Mesenchymal stem cell (in vitro differentiated cells and primary cell): Measurements from ENCODE around the gene MFRP.

ENCODE experiments used
- DNase-seq: peaks from one replicate; pipeline ENCODE4 v3.0.0-alpha.2; 2013
- H2AFZ ChIP-seq: one replicate; pipeline ENCODE4 v1.6.1; 2013; ENCODE audit warnings: low read depth, mild to moderate bottlenecking, control low read depth, inconsistent platforms, low read length, moderate library complexity
- H2AK5ac ChIP-seq: 2 replicates; pipeline ENCODE4 v1.6.1; 2013; ENCODE audit warnings: low read length, moderate library complexity, mild to moderate bottlenecking, inconsistent platforms; ENCODE audit not compliant: severe bottlenecking
- H2BK120ac ChIP-seq: one replicate; pipeline ENCODE4 v1.6.1; 2013; ENCODE audit warnings: low read depth, mild to moderate bottlenecking, inconsistent platforms, low read length, moderate library complexity
- H2BK12ac ChIP-seq, 2 experiments: one replicate each; pipeline ENCODE4 v1.6.1; 2013; ENCODE audit warnings: inconsistent platforms in 2 of 2, low read length in 2 of 2, mild to moderate bottlenecking in 2 of 2, moderate library complexity in 2 of 2, control low read depth in 1 of 2
- H2BK15ac ChIP-seq: one replicate; pipeline ENCODE4 v1.6.1; 2013; ENCODE audit warnings: mild to moderate bottlenecking, low read depth, inconsistent platforms; ENCODE audit not compliant: poor library complexity, severe bottlenecking
- H2BK5ac ChIP-seq: 2 replicates; pipeline ENCODE4 v1.6.1; 2013; ENCODE audit warnings: low read depth, mild to moderate bottlenecking, low read length, control low read depth, inconsistent platforms; ENCODE audit not compliant: poor library complexity, severe bottlenecking
- H3K14ac ChIP-seq, 2 experiments: one replicate each; pipeline ENCODE4 v1.6.1; 2013; ENCODE audit warnings: inconsistent platforms in 2 of 2, low read length in 2 of 2, control low read depth in 1 of 2, mild to moderate bottlenecking in 1 of 2, moderate library complexity in 1 of 2
- H3K18ac ChIP-seq, 2 experiments: one replicate each; pipeline ENCODE4 v1.6.1; 2013; ENCODE audit warnings: inconsistent platforms in 2 of 2, low read length in 2 of 2, control low read depth in 1 of 2, low read depth in 1 of 2, mild to moderate bottlenecking in 1 of 2
- H3K23ac ChIP-seq, 2 experiments: one replicate each; pipeline ENCODE4 v1.6.1; 2013; ENCODE audit warnings: inconsistent platforms in 2 of 2, low read length in 2 of 2, mild to moderate bottlenecking in 2 of 2, moderate library complexity in 2 of 2, control low read depth in 1 of 2
- H3K27ac ChIP-seq: 2 replicates; pipeline ENCODE4 v1.5.1; 2013; ENCODE audit warnings: mild to moderate bottlenecking, moderate library complexity, low read length, control low read depth, inconsistent platforms; ENCODE audit not compliant: poor library complexity, severe bottlenecking
- H3K27me3 ChIP-seq, 2 experiments: 2 replicates each; pipeline versions ENCODE4 v1.6.1 to v1.7.0; 2013; ENCODE audit warnings: low read length in 2 of 2, mild to moderate bottlenecking in 2 of 2, moderate library complexity in 2 of 2, control low read depth in 1 of 2, inconsistent platforms in 1 of 2; ENCODE audit not compliant: control insufficient read depth in 1 of 2, insufficient read depth in 1 of 2
- H3K36me3 ChIP-seq, 2 experiments: 2 replicates each; pipeline versions ENCODE4 v1.6.1 to v1.7.0; 2013; ENCODE audit warnings: low read length in 2 of 2, control low read depth in 1 of 2, inconsistent platforms in 1 of 2, low read depth in 1 of 2, mild to moderate bottlenecking in 1 of 2; ENCODE audit not compliant: insufficient read depth in 2 of 2, control insufficient read depth in 1 of 2
- H3K4ac ChIP-seq, 2 experiments: one replicate each; pipeline ENCODE4 v1.6.1; 2013; ENCODE audit warnings: inconsistent platforms in 2 of 2, low read length in 2 of 2, mild to moderate bottlenecking in 2 of 2, moderate library complexity in 2 of 2, control low read depth in 1 of 2, low read depth in 1 of 2
- H3K4me1 ChIP-seq: 2 replicates; pipeline ENCODE4 v1.6.1; 2013; ENCODE audit warnings: low read depth, low read length, control low read depth; ENCODE audit not compliant: control insufficient read depth, insufficient read depth
- H3K4me2 ChIP-seq: 2 replicates; pipeline ENCODE4 v1.6.1; 2013; ENCODE audit warnings: low read length, mild to moderate bottlenecking, inconsistent platforms; ENCODE audit not compliant: poor library complexity, severe bottlenecking
- H3K4me3 ChIP-seq, 2 experiments: 2 replicates each; pipeline versions ENCODE4 v1.5.1 to v1.7.0; 2013; ENCODE audit warnings: low read length in 2 of 2, mild to moderate bottlenecking in 2 of 2, control low read depth in 1 of 2, low read depth in 1 of 2; ENCODE audit not compliant: insufficient read depth in 1 of 2
- H3K79me1 ChIP-seq: replicated peaks from 2 replicates; pipeline ENCODE4 v1.6.1; 2013; ENCODE audit warnings: mild to moderate bottlenecking, control low read depth, low read length, inconsistent platforms; ENCODE audit not compliant: poor library complexity, severe bottlenecking
- H3K9ac ChIP-seq: 2 replicates; pipeline ENCODE4 v1.7.0; 2013; ENCODE audit warnings: mild to moderate bottlenecking, low read length, moderate library complexity
- H3K9me3 ChIP-seq: 2 replicates; pipeline ENCODE4 v1.7.0; 2013; ENCODE audit warnings: mild to moderate bottlenecking, low read length; ENCODE audit not compliant: control insufficient read depth
- H4K8ac ChIP-seq: one replicate; pipeline ENCODE4 v1.6.1; 2013; ENCODE audit warnings: inconsistent platforms, mild to moderate bottlenecking, low read length, moderate library complexity
- H4K91ac ChIP-seq: one replicate; pipeline ENCODE4 v1.6.1; 2013; ENCODE audit warnings: mild to moderate bottlenecking, low read length, inconsistent platforms
- WGBS: methylation state at CpG from one replicate; pipeline ENCODE4 v1.1.7; 2013; ENCODE audit warnings: mixed read lengths; 5-methylcytosine and 5-hydroxymethylcytosine counted together

The MFRP gene

GRCh38 chr11:119335655-119336543 is 10.6 kb downstream of the MFRP start:
- peaks cover 30% of the 10 kb centered on the region for H3K79me1 ChIP-seq
- no peak overlapping the region for H3K23ac ChIP-seq
- H4K91ac ChIP-seq = peak overlapping the region; percentile 64
- H2AFZ ChIP-seq = no peak overlapping the region
- no peak overlapping the region for H3K4me2 ChIP-seq
- H3K36me3 ChIP-seq = peaks cover 15 to 17% of the 10 kb centered on the region in 2 experiments
- H3K27me3 ChIP-seq = peaks cover 0 to 16% of the 10 kb centered on the region in 2 experiments
- H2BK120ac ChIP-seq = no peak overlapping the region
- no peaks in the 10 kb centered on the region for H3K9me3 ChIP-seq
- no peak overlapping the region for H2AK5ac ChIP-seq
- H3K9ac ChIP-seq = peak overlapping the region; percentile 93
- no peak overlapping the region for H4K8ac ChIP-seq
- H3K4ac ChIP-seq = no peak overlapping the region
- peak overlapping the region in 1 of 2 experiments; percentile 94 for H3K4me3 ChIP-seq
- H2BK15ac ChIP-seq = no peak overlapping the region
- WGBS = 95% methylated on average over 30 of the region's 30 CpGs
- no peak overlapping the region for H3K14ac ChIP-seq
- no peak overlapping the region for H2BK5ac ChIP-seq
- no peak overlapping the region for H3K27ac ChIP-seq
- H2BK12ac ChIP-seq = no peak overlapping the region
- H3K4me1 ChIP-seq = peaks cover 39% of the 10 kb centered on the region
- no peak for DNase-seq
- no peak overlapping the region for H3K18ac ChIP-seq

DNA sequence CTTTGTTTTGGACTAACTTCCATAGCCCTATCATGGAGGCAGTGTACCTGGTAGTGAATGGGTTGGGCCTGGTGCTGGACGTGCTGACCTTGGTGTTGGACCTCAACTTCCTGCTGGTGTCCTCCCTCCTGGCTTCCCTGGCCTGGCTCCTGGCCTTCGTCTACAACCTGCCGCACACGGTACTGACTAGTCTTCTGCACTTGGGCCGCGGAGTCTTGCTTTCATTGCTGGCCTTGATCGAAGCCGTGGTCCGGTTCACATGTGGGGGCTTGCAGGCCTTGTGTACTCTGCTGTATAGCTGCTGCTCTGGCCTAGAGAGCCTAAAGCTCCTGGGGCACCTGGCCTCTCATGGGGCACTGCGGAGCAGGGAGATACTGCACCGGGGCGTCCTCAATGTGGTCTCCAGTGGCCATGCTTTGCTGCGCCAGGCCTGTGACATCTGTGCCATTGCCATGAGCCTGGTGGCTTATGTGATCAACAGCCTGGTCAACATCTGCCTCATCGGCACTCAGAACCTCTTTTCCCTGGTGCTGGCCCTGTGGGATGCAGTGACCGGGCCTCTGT is 11.3 kb downstream of the MFRP start:
- H4K8ac ChIP-seq = no peak overlapping the region
- no peak overlapping the region for H2AFZ ChIP-seq
- peak overlapping the region; percentile 93 for H3K9ac ChIP-seq
- H2AK5ac ChIP-seq = no peak overlapping the region
- no peaks in the 10 kb centered on the region for H3K9me3 ChIP-seq
- peaks cover 0 to 15% of the 10 kb centered on the region in 2 experiments for H3K27me3 ChIP-seq
- no peak overlapping the region for H3K27ac ChIP-seq
- H3K18ac ChIP-seq = no peak overlapping the region
- H2BK12ac ChIP-seq = peak overlapping the region in 1 of 2 experiments; percentile 12
- WGBS = 82% methylated on average over 15 of the region's 15 CpGs
- H3K23ac ChIP-seq = no peak overlapping the region
- H3K79me1 ChIP-seq = peaks cover 30% of the 10 kb centered on the region
- H3K4me3 ChIP-seq = peak overlapping the region; percentile 30 to 94
- no peak overlapping the region for H3K4ac ChIP-seq
- H3K4me2 ChIP-seq = peak overlapping the region; percentile 69
- H3K14ac ChIP-seq = no peak overlapping the region
- peaks cover 15 to 17% of the 10 kb centered on the region in 2 experiments for H3K36me3 ChIP-seq
- no peak for DNase-seq
- peaks cover 34% of the 10 kb centered on the region for H3K4me1 ChIP-seq
- H2BK120ac ChIP-seq = no peak overlapping the region
- no peak overlapping the region for H4K91ac ChIP-seq
- no peak overlapping the region for H2BK5ac ChIP-seq
- no peak overlapping the region for H2BK15ac ChIP-seq

DNA sequence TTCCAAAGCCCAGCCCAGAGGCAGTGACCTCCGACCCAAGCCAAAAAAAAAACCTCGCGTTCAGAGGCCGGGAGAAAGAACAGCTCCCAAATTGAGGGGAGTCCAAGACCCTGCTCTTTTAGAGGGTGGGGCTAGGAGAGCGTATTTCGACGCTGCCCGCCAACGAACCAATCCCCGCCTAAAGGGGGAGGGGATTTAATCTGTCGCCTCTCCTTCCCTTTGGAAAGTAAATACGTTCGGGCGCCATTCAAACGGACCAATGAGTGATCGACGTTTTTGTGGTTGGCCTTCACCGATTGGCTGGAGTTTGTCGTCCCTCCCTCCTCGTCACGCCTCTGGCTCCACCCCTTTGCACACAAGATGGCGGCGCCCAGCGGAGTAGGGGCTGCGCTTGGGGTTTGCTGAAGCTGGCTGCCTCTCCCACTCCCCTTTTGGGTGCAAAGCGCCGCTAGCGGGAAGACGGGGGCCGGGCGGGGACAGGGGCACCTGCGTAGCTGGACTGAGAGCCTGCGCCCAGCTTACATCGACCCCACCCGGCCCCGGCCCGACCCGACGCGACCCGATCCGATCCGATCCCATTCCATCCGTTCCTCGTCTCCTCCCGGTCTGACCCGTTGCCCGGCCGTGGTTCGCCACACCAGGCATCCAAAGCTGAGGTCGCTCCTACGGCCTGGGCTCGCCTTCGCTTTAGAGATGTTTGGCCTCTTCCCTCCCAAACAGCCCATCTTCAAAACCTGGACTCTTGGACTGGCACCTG is 12.2 kb downstream of the MFRP start, which contains the start of gene RNF26:
RNF26 (plus strand) TSS at position 354 of the 757 bp plus-strand sequence. CDS start 596 bp downstream, outside the sequence.
- no peak within 1 kb of the TSS for H2BK5ac ChIP-seq
- peaks cover 5 to 13% of the 10 kb centered on the region in 2 experiments for H3K27me3 ChIP-seq
- no peak within 1 kb of the TSS for H2BK120ac ChIP-seq
- H4K8ac ChIP-seq = peak within 1 kb of the TSS; percentile 90
- no peak within 1 kb of the TSS for H2BK15ac ChIP-seq
- H3K4me2 ChIP-seq = peak within 1 kb of the TSS; percentile 84
- H3K27ac ChIP-seq = no peak within 1 kb of the TSS
- peaks cover 15 to 17% of the 10 kb centered on the region in 2 experiments for H3K36me3 ChIP-seq
- H3K9me3 ChIP-seq = no peaks in the 10 kb centered on the region
- H2AFZ ChIP-seq = no peak within 1 kb of the TSS
- peak within 1 kb of the TSS; percentile 59 to 61 for H3K18ac ChIP-seq
- DNase-seq = peak; percentile 99
- WGBS = under 1% methylated on average over 52 of the region's 54 CpGs
- H3K79me1 ChIP-seq = peaks cover 30% of the 10 kb centered on the region
- H3K4ac ChIP-seq = no peak within 1 kb of the TSS
- peak within 1 kb of the TSS; percentile 54 for H4K91ac ChIP-seq
- H3K4me3 ChIP-seq = peak within 1 kb of the TSS; percentile 83 to 94
- peak within 1 kb of the TSS in 1 of 2 experiments; percentile 50 for H3K14ac ChIP-seq
- peak within 1 kb of the TSS in 1 of 2 experiments; percentile 12 for H2BK12ac ChIP-seq
- peak within 1 kb of the TSS in 1 of 2 experiments; percentile 78 for H3K23ac ChIP-seq
- H2AK5ac ChIP-seq = no peak within 1 kb of the TSS
- H3K4me1 ChIP-seq = peaks cover 26% of the 10 kb centered on the region
- H3K9ac ChIP-seq = peak within 1 kb of the TSS; percentile 93
